T1000 (cell line): ENCODE measurements around the gene STK11.
A peak's percentile ranks its signal among the peaks of the same experiment; 100 is the strongest.

Source experiments
- DNase-seq: peaks from one replicate; lab custom pipeline; 2025; ENCODE audit warnings: mixed read lengths; lab: John Stamatoyannopoulos, UW

STK11 gene

GRCh38 chr19:1226227-1226518, 20.6 kb downstream of the STK11 start:
- no peak for DNase-seq

- no peak for DNase-seq
These were observed 21.1 kb downstream of the STK11 start for GRCh38 chr19:1226522-1227303.

DNA sequence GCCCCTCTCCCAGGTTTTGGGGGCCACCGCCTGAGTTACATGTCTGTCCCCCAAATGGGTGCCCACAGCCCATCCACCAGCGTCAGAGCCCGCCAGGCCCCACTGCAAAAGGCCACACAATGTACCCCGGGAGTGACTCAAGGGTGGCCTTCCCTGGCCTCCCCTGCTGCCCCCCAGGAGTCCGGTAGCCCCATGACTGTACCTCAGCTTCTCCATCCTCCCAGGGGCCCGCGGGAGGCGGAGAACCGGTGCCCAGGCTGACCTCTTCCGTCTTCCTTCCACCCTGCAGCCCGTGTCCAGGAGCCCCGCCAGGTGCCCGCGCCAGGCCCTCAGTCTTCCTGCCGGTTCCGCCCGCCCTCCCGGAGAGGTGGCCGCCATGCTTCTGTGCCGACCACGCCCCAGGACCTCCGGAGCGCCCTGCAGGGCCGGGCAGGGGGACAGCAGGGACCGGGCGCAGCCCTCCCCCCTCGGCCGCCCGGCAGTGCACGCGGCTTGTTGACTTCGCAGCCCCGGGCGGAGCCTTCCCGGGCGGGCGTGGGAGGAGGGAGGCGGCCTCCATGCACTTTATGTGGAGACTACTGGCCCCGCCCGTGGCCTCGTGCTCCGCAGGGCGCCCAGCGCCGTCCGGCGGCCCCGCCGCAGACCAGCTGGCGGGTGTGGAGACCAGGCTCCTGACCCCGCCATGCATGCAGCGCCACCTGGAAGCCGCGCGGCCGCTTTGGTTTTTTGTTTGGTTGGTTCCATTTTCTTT, 21.9 kb downstream of the STK11 start:
- no peak for DNase-seq

DNA sequence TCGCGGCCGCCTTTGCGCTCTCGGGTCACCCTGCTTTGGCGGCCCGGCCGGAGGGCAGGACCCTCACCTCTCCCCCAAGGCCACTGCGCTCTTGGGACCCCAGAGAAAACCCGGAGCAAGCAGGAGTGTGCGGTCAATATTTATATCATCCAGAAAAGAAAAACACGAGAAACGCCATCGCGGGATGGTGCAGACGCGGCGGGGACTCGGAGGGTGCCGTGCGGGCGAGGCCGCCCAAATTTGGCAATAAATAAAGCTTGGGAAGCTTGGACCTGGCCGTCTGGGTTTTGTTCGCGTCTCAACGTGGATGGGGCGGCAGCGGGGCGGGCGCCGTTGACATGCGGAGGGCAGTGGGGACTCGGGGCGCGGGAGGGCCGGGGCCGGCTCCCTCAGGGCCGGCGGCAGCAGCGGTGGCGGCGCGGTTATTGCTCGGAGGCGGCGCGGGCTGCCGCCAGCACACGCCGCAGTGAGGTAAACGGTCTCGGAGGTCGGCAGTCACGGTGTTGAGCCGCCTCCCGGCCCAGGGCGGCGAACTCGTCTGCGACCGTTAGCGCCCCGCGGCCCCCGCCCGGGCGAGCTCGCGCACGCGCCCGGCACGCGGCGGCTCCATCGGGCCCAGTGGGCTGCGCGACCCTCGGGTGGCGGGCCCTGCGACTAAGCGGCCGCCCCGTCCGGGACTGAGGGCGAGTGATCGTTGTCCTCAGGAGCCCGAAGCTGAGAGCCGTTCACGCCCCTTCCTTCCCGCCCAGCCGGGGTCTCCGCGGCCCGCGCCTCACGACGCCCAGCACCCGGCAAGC, 22.8 kb downstream of the STK11 start:
- DNase-seq: no peak

DNA sequence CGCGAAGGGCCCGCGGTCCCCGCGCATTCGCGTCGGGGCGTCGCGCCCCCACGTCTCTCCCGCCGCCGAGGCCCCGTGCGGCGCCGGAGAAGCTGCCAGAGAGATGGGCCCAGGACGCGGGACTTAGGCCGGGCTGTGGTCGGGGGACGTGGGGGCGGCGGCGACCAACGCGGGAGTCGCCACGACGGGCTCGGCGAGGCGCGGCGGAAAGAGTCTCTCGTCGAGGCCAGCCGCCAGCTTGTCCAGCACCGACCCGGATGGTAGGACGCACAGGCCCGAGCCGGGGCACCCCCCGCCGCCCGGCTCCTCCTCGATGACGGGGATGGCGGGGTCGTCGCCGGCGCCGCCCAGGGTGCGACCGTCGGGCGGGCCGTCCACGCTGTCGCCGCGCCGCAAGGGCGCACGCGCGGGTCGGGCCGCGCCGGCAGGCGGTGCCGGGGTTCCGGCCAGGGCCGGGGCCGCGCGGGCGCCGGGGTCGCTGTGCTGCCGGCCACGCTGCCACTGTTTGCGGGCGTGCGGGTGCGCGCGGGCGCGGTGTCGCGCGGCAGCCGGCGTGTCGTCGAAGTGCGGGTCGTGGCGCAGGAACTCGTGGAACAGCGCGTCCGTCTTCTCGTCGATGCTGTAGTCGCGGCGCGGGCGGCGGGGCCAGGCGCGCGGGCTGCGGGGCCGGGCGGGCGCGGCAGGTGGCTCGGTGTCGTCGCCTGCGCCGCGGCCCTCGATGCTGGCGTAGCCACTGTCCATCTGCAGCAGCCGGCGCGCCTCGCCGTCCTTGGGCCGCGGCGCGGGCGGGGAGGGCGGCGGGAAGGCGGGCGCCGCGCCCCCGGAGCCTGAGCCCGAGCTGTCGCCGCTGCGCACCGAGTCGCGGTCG, 23.7 kb downstream of the STK11 start:
- DNase-seq: no peak

- DNase-seq: no peak
These were observed 24.6 kb downstream of the STK11 start for GRCh38 chr19:1229924-1230782.

GRCh38 chr19:1230783-1231489, 25.4 kb downstream of the STK11 start:
- DNase-seq: no peak

DNA sequence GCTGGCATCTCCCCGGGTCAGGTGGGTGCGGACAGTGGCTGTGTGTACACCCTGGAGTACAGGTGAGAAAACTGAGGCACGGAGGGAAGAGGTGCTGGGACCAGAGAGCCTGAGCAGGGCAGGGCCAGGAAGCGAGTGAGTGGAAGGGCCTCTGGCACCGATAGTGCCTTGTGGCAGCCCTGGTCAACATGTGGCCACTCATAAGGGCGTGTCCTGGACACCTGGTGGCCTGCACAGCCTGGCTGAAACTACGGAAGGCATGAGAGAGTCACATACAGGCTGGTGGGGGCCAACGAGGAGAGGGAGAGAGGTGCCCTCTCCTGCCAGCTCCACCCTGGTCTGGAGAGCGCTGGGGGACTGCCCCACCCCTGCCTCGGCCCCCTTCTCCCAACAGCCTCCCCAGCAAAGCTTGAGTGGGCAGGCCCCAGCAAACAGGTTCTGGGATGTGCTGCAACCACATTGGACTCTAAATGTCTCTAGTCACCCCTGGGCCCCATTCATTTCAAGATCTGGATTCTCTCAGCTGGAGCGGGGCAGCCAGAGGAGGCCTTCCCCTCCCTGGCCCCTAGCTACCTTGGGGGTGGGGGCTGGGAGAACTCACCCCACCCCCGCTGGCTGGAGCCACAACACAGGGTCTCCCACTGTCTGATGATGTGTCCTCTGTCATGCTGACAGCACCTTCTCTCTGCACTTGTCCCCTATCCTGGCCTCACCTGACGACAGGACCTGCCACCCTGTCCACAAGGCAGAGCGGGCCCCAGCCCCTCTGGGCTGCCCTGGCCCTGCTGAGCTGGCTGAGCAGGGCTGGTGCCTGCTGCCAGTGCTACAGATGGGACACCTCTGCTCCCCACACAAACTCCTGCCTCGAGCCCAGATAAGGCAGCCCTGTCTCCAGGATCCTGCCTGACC, 26.4 kb downstream of the STK11 start:
- no peak for DNase-seq

- peak; percentile 46 for DNase-seq
These were observed 27.1 kb downstream of the STK11 start for GRCh38 chr19:1232652-1233072.

- DNase-seq: no peak
These were observed 27.6 kb downstream of the STK11 start for GRCh38 chr19:1233115-1233667.

DNA sequence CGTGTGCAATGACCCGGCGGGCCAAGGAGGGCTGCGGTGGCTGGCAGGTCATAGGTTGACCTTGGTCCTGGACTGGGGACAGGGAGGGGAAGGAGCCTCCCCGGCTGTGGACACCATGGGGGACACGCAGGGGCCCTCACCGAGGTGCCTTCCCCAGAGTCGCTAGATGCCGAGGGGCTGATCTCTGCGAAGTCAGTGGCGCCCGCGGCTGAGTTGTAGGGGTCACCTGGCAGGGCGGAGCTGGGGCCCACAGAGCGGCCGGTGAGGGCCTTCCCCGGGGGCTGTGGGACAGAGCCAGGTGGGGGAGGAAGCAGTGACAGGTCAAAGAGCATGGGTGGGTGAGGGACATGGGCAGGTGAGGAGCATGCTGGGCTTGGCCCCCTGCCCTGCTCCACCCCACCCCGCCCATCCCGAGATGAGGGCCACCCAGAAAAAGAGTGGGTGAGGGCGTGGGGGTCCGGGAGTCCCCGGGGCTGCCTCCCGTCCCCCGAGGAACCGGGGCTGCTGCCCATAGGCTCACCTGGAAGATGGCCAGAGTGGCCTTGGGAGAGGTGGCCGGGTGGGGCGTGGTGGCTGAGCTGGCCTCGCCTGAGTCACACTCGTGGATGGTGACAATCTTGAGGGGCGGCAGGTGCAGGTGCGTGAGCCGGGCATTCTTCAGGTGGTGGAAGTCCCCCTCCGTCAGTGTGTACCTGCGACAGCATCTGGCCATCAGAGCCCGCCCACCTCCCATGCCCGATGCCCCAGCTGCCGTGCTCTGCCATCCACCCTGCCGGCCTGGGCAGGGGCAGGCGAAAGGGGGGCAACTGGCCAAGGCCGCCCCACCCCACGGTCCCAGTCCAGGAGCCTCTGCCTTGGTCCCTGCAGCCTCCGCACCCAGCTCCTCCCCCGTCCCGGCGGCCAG, 28.7 kb downstream of the STK11 start:
- no peak for DNase-seq

- no peak for DNase-seq
These were observed 29.4 kb downstream of the STK11 start for GRCh38 chr19:1234955-1235380.

- DNase-seq: peak; percentile 80
These were observed 30.3 kb downstream of the STK11 start for GRCh38 chr19:1235625-1236538.

DNA sequence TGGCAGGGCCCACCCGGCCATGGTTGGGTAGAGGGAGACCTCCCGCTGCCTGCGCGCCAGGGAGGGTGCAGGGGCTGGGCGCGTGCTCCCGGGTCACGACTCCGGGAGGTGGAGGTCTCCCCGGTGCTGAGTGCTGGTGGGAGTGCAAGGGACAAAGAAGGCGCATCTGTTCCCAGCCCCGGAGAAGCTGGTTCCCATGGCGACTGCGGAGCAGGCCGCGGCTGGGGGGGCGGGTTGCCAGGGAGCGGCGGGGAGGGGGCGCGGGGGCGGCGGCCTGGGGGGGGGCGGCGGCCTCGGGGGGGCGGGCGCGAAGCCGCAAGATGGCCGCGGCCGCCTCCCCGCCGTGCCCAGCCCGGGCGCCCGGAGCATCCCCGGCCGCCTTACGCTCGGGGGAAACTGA, 31.0 kb downstream of the STK11 start:
- no peak for DNase-seq

DNA sequence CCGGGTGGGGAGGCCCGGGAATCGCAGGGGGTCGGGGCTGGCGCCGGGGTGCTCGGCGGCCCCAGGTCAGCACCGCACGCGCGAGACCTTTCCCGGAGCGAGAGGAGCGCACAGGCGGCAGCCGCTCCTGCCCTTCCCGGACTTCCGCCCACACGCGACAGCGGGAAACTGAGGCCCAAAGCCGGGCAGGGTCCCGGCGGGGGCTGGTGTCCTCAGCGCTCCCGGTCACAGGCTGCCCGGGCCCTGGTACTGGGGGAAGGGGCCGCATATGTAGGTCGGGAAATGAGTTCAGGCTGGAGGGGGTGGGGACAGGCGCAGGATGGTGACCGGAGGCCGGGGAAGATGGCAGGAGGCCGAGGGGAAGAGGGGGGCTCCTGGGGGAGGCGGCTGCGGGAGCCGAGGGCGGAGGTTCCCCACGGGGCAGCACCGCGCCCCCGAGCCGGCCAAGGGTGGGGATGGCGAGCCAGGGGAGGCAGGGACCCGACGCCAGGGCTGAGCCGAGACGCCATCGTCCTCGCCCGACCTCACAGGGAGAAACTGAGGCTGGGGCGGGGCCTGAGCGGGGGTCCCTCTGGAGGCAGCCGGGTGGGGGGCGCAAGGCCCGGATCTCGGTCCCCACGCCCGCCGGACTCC, 31.6 kb downstream of the STK11 start:
- DNase-seq: no peak

GRCh38 chr19:1237754-1238368, 32.3 kb downstream of the STK11 start, which contains the start of gene CBARP:
Gene CBARP, minus strand, starts transcription at chr19:1238005. Its CDS starts 1,905 bp downstream, at chr19:1236100.
- no peak for DNase-seq
